KOPT-K1 (cell line): Measurements from ENCODE around the gene RILPL1.
"Not testable (repeated sequence)": the region's sequence is repeated elsewhere in the genome, so short reads cannot be mapped to it uniquely, and the experiment has no call there.

ENCODE experiments used
- H3K27ac ChIP-seq: fragments of 200-600 bp; sonication (generic); 2 replicates; pipeline ENCODE4 v1.5.1; 2016; ENCODE audit warnings: antibody characterized with exemption, mild to moderate bottlenecking, low read depth, low read length; ENCODE audit not compliant: poor library complexity, severe bottlenecking
- H3K36me3 ChIP-seq: fragments of 200-600 bp; sonication (generic); 2 replicates; pipeline ENCODE4 v1.5.1; 2017; ENCODE audit warnings: antibody characterized with exemption, mild to moderate bottlenecking, low read length, moderate library complexity; ENCODE audit not compliant: insufficient read depth
- H3K9me3 ChIP-seq: fragments of 200-600 bp; sonication (generic); 2 replicates; pipeline ENCODE4 v1.5.1; 2017; ENCODE audit warnings: antibody characterized with exemption, low read length, mild to moderate bottlenecking; ENCODE audit not compliant: insufficient read depth, poor library complexity, severe bottlenecking

The RILPL1 gene

GRCh38 chr12:123533672-123534643 is at the start of gene RILPL1:
TSS of gene RILPL1 (minus strand) at chr12:123533719. CDS start at chr12:123533482, 237 bp downstream.
- Histone ChIP-seq H3K9me3 (no peaks in the 10 kb centered on the region), H3K36me3 (no peaks in the 10 kb centered on the region), H3K27ac (peak within 1 kb of the TSS; percentile 54)

GRCh38 chr12:123580772-123581171 is 47.3 kb upstream of the RILPL1 start:
- Histone ChIP-seq H3K9me3 (no peaks in the 10 kb centered on the region), H3K36me3 (no peaks in the 10 kb centered on the region; the same call in 1 of the 2 replicates), H3K27ac (no peak overlapping the region)

- H3K36me3 ChIP-seq, H3K9me3 ChIP-seq, H3K27ac ChIP-seq: not testable (repeated sequence)
These were observed 45.3 kb upstream of the RILPL1 start for GRCh38 chr12:123578829-123579228.

- Histone ChIP-seq H3K9me3 (no peaks in the 10 kb centered on the region), H3K27ac (no peak overlapping the region), H3K36me3 (no peaks in the 10 kb centered on the region; the same call in 1 of the 2 replicates)
These were observed 44.7 kb upstream of the RILPL1 start for GRCh38 chr12:123578243-123578642.

DNA sequence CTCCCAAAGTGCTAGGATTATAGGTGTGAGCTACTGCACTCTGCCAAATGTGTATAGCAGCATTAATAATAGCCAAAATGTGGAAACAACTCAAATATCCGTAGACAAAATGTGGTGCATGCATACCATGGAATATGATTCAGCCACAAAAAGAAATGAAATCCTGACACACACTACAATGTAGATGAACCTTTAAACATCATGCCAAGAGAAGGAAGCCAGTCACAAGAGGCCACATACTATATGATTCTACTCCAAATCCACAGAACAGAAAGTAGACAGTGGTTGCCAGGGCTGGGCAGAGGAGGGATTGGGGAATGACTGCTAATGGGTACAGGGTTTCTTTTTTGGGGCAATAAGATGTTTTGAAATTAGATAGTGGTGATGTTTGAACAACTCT is 43.1 kb upstream of the RILPL1 start:
- H3K36me3 ChIP-seq = no peaks in the 10 kb centered on the region; the same call in 1 of the 2 replicates
- H3K27ac ChIP-seq = no peak overlapping the region
- no peaks in the 10 kb centered on the region for H3K9me3 ChIP-seq

- Histone ChIP-seq H3K9me3 (no peaks in the 10 kb centered on the region), H3K27ac (no peak overlapping the region), H3K36me3 (no peaks in the 10 kb centered on the region; the same call in 1 of the 2 replicates)
These were observed 40.4 kb upstream of the RILPL1 start for GRCh38 chr12:123573870-123574269.

GRCh38 chr12:123572391-123572790 is 38.9 kb upstream of the RILPL1 start:
- Histone ChIP-seq H3K36me3 (no peaks in the 10 kb centered on the region; the same call in 1 of the 2 replicates), H3K27ac (no peak overlapping the region), H3K9me3 (no peaks in the 10 kb centered on the region)

GRCh38 chr12:123571343-123571813 is 37.9 kb upstream of the RILPL1 start:
- H3K27ac ChIP-seq = peak overlapping the region; percentile 44
- no peaks in the 10 kb centered on the region for H3K36me3 ChIP-seq
- no peaks in the 10 kb centered on the region for H3K9me3 ChIP-seq

DNA sequence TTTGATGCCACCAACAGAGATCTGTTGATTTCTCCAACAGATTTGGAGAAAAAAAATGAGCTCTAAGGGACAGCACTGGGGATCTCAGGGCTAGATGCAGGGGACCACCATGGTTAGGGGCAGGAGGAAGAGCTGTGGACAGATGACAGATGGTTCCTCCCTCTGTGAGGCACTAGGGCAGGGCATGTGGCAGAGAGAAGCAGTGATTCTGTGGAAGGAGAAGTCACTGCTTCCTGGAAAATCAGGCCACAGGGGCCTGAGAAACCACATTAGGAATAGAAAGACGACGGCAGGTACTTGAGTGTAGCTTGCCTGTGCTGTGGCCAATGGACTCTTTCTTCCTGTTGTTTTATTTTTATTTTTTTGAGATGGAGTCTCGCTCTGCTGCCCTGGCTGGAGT is 25.9 kb upstream of the RILPL1 start:
- Histone ChIP-seq H3K9me3 (no peaks in the 10 kb centered on the region), H3K36me3 (no peaks in the 10 kb centered on the region), H3K27ac (no peak overlapping the region)

DNA sequence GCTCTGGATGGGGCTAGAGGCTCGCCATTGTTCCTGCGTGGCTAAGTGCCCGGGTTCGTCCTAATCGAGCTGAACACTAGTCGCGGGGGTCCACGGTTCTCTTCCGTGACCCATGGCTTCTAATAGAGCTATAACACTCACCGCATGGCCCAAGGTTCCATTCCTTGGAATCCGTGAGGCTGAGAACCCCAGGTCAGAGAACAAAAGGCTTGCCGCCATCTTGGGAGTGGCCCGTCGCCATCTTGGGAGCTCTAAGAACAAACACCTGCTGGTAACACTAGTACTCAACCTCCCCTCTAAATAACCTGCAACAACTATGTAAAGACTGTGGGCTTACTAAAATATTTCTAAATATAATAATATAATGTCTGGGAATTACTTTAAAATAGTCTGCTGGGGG is 25.0 kb upstream of the RILPL1 start:
- H3K36me3 ChIP-seq, H3K9me3 ChIP-seq, H3K27ac ChIP-seq: not testable (repeated sequence)

- not testable (repeated sequence) for H3K9me3 ChIP-seq, H3K36me3 ChIP-seq, H3K27ac ChIP-seq
These were observed 21.3 kb upstream of the RILPL1 start for GRCh38 chr12:123554843-123555242.

DNA sequence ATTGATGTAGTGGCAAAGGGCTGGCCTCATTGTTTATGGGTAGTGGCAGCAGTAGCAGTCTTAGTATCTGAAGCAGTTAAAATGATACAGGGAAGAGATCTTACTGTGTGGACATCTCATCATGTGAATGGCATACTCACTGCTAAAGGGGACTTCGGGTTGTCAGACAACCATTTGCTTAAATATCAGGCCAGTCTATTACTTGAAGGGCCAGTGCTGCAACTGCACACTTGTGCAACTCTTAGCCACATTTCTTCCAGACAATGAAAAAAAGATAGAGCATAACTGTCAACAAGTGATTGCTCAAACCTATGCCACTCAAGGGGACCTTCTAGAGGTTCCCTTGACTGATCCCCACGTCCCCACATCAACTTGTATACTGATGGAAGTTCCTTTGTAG is 20.6 kb upstream of the RILPL1 start:
- not testable (repeated sequence) for H3K9me3 ChIP-seq, H3K27ac ChIP-seq, H3K36me3 ChIP-seq

DNA sequence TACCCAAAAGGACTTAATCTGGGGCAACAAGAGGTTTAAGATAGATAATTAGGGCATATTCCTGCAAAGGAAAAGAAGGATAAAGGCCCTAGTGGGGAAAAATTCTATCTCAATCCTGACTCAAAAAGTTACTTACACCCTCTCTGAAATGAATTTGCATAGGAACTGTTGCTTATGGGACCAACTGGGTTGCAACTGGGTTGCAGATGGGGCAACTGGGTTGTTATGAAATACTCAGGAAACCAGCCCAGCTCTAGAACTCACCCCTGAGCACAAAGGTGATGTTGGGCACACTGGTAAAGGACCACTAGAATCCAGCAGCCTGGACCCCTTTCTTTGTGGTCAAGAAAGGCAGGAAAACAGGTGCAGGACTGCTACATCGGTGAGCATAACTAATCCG is 17.2 kb upstream of the RILPL1 start:
- Histone ChIP-seq H3K27ac (no peak overlapping the region), H3K9me3 (no peaks in the 10 kb centered on the region)

DNA sequence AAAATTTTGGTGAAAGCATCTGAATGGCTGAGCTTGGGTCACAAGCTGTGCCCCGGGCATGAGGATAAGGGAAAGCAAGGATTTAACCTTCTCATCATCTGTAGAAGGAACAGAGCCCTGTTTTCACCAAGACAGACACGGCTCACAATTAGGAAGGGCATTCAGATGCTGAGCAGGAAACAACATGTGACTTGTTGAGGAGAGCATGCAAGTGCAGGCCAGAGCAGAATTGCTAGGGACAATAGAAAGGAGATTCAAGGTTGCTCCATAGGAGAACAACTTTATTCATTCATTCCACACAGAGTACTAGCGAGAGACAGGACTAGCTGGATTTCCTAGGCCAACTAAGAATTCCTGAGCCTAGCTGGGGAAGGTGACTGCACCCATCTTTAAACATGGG is 14.6 kb upstream of the RILPL1 start:
- no peak overlapping the region for H3K27ac ChIP-seq
- no peaks in the 10 kb centered on the region for H3K36me3 ChIP-seq
- H3K9me3 ChIP-seq = no peaks in the 10 kb centered on the region

More for the DNA sequence above, 17.2 kb upstream of the RILPL1 start:
- no peaks in the 10 kb centered on the region for H3K36me3 ChIP-seq

DNA sequence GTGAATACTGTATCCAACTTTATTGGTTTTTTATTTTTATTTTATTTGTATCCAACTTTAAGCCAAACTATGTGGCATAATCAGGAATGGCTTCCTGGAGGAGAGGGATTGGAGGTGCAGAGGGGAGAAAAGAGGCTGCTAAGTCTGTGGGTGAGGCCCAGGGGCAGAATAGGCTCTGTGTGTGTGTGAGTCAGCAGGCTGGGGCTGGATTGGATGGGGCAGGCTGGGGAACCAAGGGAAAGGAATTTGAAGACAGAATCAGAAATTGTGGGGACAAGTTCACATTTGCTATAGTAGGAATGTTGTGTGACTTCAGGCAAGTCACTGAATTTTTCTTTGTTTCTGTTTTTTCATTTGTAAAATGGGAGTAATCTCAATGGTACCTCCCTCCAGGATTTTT is 12.8 kb upstream of the RILPL1 start:
- H3K9me3 ChIP-seq = no peaks in the 10 kb centered on the region
- no peaks in the 10 kb centered on the region for H3K36me3 ChIP-seq
- H3K27ac ChIP-seq = no peak overlapping the region

- Histone ChIP-seq H3K36me3 (no peaks in the 10 kb centered on the region), H3K9me3 (no peaks in the 10 kb centered on the region), H3K27ac (no peak overlapping the region)
These were observed 10.0 kb upstream of the RILPL1 start for GRCh38 chr12:123543541-123543940.
